GM21423 (cell line): ENCODE measurements around the gene MACROD1.
"Not testable (repeated sequence)": the region's sequence is repeated elsewhere in the genome, so short reads cannot be mapped to it uniquely, and the experiment has no call there.

Experiments
- ATAC-seq: cut with Tn5 transposase; IDR thresholded peaks from one replicate; pipeline ENCODE4 v1.9.1; 2021; ENCODE audit warnings: mild to moderate bottlenecking, moderate library complexity; ENCODE audit not compliant: unreplicated experiment

The MACROD1 gene

GRCh38 chr11:64059339-64060140, 106.4 kb downstream of the MACROD1 start:
- ATAC-seq, result no peak

- no peak for ATAC-seq
Observed at GRCh38 chr11:64058494-64058893, 107.4 kb downstream of the MACROD1 start.

DNA sequence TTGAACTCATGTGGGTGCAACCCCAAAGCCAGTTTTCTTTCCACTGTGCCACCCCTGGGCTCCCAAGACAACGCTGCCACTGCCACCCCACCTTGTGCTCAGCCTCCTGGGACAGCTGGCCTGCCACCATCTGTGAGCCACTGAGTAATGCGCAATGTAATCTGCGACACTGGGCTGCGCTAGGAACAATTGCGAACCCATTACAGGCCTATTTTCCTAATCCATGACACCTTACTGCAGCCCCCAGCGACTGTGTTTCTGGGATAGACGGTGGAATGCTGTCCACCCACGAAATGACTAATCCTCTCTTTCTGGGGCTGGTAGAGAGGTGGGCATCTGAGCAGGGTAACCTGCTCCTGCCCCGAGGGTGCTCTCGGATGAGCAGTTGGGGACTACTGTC, 108.0 kb downstream of the MACROD1 start:
- no peak for ATAC-seq

DNA sequence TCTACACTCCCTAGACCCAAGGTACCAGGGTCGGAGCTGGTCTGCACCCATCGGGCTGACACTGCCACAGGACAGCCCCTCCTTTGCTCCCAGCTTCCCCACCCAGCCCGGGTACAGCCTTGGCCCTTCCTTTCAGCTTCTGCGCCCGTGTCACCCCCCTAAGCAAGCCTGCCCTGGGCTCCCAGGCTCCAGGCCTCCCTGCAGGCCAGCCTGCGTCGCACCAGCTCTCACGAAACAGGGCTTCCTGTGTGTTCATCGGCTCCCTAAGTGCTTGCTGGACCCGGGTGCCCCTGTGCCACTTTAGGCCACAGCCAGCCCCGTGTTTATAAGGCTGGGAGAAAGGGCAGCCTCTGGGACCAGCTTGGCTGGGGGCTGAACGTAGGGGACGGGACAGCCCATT, 109.1 kb downstream of the MACROD1 start:
- ATAC-seq, result no peak

DNA sequence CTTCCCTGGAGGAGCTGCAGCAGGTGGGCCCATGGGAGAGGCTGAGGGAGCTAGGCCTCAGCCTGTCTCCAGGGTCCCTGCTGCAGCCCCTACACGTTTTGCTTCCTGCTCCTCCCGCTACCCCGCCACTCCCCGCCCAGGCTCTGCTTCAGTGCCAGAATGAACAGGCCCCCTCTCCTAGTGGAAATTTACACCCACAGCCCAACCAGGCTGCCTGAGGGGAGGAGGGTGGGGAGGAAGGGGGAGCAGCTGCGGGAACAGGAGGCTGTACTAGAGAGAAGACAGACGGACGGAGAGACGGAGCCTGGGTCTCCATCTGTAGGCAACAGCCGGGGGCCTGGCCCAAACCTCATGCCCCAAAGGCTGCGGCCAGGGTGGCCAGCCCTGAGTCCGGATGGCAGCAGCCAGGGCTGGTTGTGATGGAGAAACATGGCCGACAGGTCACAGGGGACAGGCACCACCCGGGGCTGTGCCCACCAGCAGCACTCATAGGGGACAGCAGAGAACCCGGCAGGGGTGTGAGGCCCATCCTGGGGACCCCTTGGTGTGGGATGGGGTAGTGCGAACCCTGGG, 109.6 kb downstream of the MACROD1 start:
- no peak for ATAC-seq

DNA sequence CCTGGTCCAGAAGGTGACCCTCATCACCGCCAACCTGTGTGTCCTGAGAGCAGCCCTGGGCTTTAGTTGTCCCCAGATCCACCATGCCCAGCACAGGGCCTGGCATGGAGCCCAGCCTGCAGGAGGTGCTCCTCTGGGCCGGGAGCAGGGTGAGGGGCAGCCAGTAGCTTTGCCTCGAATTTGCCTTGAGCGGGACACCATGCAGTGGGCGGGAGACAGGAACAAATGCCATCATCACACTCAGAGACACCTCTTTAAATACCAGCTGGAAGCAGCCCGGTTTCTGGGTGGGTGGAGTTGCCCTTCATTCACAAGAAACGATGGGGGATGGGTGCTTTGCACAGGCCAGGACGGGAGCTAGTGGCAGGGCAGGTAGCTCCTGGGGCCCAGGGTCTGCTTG, 110.8 kb downstream of the MACROD1 start:
- no peak for ATAC-seq

- no peak for ATAC-seq
Observed at GRCh38 chr11:64053699-64054098, 112.2 kb downstream of the MACROD1 start.

- no peak for ATAC-seq
Observed at GRCh38 chr11:64052938-64053622, 112.8 kb downstream of the MACROD1 start.

DNA sequence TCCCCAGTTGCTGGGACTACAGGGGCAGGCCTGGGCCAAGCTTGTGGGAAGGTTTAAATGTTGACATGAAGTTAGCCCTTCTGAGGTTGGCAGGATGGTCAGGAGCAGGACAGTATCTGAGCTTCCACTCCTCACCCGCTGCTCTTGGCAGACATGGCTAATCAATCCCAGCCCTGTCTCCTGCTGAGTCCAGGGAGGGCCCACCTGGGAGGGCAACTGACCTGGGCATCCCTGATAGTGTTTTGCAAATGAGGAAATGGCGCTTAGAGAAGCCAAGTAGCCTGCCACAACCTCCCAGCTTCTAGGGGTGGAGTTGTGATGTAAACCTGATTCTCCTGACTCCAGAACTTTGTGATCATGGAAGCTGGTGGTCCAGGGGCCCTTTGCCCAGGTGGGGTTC, 113.5 kb downstream of the MACROD1 start:
- ATAC-seq, result no peak

DNA sequence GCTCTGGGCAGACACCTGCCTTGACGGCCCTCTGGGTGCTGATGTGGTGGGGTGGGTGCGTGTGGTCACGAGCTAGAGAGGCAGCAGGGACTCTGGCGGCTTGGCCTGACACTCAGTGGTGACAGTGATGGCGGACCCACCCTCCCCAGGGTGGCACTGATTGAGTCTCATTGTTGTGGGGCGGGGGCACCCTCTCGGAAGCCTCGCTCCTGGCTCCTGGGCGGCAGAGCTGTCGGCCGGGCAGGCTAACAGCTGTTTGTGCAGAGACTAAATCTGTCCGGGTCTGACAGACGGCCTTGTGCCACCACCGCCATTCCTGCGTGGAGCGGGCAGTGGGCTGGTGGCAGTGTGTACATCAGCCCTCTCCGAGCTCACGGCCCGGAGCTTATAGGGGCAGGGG, 114.6 kb downstream of the MACROD1 start:
- no peak for ATAC-seq

DNA sequence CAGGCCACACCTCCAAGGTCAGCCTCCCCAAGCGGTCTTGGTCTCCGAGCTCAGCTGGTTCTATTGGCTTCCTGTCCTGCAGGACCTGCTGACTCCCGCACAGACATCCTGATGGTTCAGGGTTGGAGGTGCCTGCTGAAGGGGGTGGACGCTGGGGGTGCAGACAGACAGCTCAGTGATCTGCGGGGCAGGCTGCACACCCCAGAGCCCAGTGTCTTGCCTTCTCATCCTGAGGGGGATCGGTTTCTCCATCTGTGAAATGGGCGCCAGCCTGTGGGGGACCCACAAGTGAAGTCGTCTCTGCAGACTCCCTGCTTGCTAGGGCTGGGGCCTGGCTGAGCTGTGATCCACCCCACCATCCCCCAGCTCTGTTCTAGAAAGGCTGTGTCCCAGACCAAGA, 116.4 kb downstream of the MACROD1 start:
- no peak for ATAC-seq

DNA sequence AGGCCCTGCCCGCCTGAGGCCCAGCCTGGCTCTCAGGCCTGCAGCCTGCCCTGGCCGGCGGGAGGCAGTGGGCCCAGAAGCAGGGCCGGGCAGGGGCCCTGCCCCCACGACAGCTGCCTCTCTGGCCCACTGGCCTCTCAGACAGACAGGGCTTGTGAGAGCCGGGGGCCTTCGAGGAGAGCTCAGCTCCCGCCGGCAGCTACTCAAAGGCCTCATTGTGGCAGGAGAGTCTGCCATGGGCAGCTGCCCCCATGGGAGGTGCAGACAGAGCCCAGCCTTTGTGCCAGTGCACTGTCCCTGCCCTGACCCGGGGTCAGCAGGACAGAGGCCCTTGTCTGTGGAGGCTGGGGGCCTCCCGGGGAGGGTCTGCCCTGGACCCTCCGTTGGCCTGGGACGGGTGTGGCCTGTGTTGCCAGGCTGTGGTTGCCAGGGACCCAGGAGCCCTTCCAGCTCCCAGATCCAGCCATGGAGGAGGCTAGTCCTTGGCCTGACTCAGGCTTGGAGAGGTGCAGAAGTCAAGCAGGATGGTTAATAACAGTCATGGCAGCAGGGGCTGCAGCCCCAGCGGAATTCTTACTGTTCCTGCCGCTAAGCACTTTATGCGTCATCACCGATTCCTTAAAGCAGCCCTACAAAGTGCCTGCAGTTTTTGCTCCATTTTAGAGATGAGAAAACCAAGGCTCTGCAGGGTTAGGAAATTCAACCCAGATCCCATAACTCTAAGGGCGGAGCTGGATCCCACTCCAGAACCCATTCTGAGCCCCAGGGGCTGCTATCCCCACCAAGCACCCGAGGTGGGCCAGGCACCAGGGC, 117.7 kb downstream of the MACROD1 start:
- no peak for ATAC-seq

GRCh38 chr11:64047373-64047772, 118.5 kb downstream of the MACROD1 start:
- ATAC-seq, result not testable (repeated sequence)

GRCh38 chr11:64045700-64046099, 120.2 kb downstream of the MACROD1 start:
- no peak for ATAC-seq

DNA sequence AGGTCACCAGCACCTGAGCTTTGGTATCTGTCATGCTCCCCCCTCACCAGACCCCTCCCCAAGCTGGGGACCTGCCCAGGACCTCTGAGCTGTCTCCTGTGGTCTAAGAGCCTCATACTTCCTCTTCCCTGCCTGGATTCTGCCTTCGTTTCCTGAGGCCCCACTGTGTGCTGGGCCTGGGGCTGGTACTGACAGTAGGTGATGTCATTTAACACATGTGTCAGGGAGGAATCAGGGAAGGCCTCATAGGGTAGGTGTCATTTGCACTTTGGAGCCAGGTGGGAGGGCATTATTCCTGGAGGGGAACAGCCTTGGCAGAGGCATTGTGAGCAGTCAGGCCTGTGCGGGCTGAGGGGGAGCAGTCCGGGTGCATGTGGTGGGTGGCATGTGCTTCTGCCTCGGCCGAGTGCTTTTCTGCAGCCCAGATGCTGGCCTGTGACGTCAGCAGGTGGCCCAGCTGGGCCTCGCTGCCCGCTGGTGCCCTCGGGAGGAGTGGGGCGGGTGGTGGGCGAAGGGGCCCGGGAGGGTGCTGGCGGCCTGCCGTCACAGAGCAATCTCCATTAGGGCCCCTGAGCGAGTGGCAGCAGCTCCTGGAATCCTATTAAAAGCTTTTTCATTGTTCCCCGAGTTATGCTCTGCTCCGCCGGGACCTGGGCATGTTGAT, 121.1 kb downstream of the MACROD1 start:
- ATAC-seq, result no peak

- no peak for ATAC-seq
Observed at GRCh38 chr11:64043545-64043944, 122.4 kb downstream of the MACROD1 start.

GRCh38 chr11:64042301-64042700, 123.6 kb downstream of the MACROD1 start:
- ATAC-seq, result no peak

DNA sequence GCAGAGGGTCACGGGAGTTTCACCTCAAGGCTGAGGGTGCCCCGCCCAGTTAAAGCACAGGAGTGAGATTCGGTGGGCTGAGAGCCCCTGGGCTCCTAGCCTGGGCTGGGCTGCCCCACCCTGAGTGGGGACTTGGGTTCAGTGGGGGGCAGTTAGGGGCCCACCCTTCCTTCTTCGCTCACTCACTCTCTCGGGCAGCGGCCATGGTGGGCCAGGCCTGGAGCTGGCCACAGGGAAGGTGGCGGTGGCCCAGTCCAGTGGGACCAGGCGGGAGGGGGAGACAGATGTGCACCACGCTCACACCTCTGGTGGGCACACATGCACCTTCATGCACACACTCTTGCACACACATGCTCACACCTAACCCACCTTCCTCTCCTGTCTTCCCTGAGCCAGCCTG, 124.1 kb downstream of the MACROD1 start:
- ATAC-seq, result no peak

DNA sequence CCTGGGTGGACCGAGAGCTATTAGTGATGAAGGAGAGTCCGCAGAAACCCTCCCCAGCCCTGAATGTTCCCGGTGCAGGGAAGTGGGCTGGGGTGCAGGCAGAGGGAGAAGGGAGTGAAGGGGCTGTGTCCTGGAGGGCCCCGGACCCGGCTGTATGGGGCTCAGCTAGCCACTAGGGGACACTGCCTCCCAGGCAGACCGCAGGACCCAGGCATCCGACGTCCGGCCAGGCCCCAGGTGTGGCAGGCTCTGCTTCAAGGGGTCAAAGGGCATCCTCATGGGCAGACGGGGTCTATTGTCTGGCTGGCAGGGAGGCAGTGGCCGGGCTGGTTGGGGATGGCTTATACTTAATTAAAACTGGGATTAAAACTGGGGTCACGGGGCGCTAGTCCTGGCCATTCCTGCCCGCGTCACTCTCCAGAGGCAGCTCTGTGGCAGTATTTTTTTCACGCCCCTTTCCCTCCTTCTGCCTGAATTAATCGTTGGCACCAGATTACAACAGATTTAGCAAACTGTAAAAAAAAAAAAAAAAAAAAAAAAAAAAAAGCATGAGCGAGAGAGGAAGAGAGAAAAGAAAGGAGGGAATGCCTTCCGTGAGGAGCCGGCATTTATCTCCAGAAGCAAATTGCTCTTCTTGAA, 125.1 kb downstream of the MACROD1 start:
- ATAC-seq, result no peak

- no peak for ATAC-seq
Observed at GRCh38 chr11:64039012-64039665, 126.8 kb downstream of the MACROD1 start.
